ENCODE results near the gene CLIP2.

Gene CLIP2

GRCh38 chr7:74454021-74454924 lies 165.1 kb downstream of the CLIP2 start (continued):
- TF ChIP-seq ZNF623 (tag by site-specific recombination; IDR thresholded peaks at IDR 0.05) (no peak), TCF7L2 (IDR thresholded peaks at IDR 0.05; ENCODE audit: borderline replicate concordance, low read depth, low read length) (no peak), ZNF350 (tag by site-specific recombination; IDR thresholded peaks at IDR 0.05) (no peak), ZNF169 (tag by site-specific recombination; IDR thresholded peaks at IDR 0.05) (no peak), ZNF701 (tag by site-specific recombination; IDR thresholded peaks at IDR 0.05) (no peak), ZNF549 (tag by site-specific recombination; IDR thresholded peaks at IDR 0.05) (no peak), ZNF140 (tag by site-specific recombination; IDR thresholded peaks at IDR 0.05) (no peak), ZFHX2 (tag by site-specific recombination; conservative IDR thresholded peaks at IDR 0.05) (peak; percentile 22; the same call in 1 of the 2 replicates), ZNF19 (tag by site-specific recombination; IDR thresholded peaks at IDR 0.05; ENCODE audit: low read depth) (no peak), ZNF791 (tag by site-specific recombination; IDR thresholded peaks at IDR 0.05) (no peak), ZNF341 (tag by site-specific recombination; IDR thresholded peaks at IDR 0.05; ENCODE audit: low read depth) (peak; percentile 86), ZBTB6 (tag by site-specific recombination; IDR thresholded peaks at IDR 0.05) (no peak)

- ChIA-PET POLR2A (no interaction called here), CTCF (interaction anchor here (1.7 kb wide), 1 partner anchor 112 kb away, joined by 5 read pairs; no protein-coding TSS in a partner anchor)
- TF ChIP-seq ZNF341 (tag by site-specific recombination; IDR thresholded peaks at IDR 0.05; ENCODE audit: low read depth) (peak; percentile 54), ZNF626 (tag by site-specific recombination; IDR thresholded peaks at IDR 0.05) (no peak), CTCF (tag by site-specific recombination; IDR thresholded peaks at IDR 0.05) (no peak), ZNF132 (tag by site-specific recombination; IDR thresholded peaks at IDR 0.05; ENCODE audit: borderline replicate concordance) (no peak)
- H3K27ac ChIP-seq (ENCODE audit: extremely low read depth, low read depth, low read length): peak overlapping the region; percentile 70; the same call in 1 of the 2 replicates
- peak overlapping the region; percentile 66 for H3K4me3 ChIP-seq (ENCODE audit: low read depth, low read length)
- H3K9me3 ChIP-seq (ENCODE audit: control insufficient read depth, insufficient read depth, low read depth, low read length): no peaks in the 10 kb centered on the region
- H3K36me3 ChIP-seq (ENCODE audit: control insufficient read depth in 2 of 2, insufficient read depth in 1 of 2, low read length in 2 of 2): no peaks in the 10 kb centered on the region; a peak in 1 of 3 replicates
- peaks cover 6% of the 10 kb centered on the region for H3K4me1 ChIP-seq (ENCODE audit: control insufficient read depth, insufficient read depth, low read length)
Measured at GRCh38 chr7:74454925-74455288, 165.7 kb downstream of the CLIP2 start.

- no peak overlapping the region for H3K4me3 ChIP-seq (ENCODE audit: low read depth, low read length)
- CTCF ChIA-PET: interaction anchor here (0.5 to 1.7 kb wide), 2 partner anchors 111 to 373 kb away, joined by 5 to 6 read pairs; no protein-coding TSS in a partner anchor
- TF ChIP-seq GLIS2 (tag by site-specific recombination; IDR thresholded peaks at IDR 0.05) (no peak), SP2 (tag by site-specific recombination; IDR thresholded peaks at IDR 0.05) (peak; percentile 7; the same call in 1 of the 2 replicates), ZNF488 (tag by site-specific recombination; IDR thresholded peaks at IDR 0.05) (no peak), ZNF449 (tag by site-specific recombination; IDR thresholded peaks at IDR 0.05) (no peak), ZNF585B (tag by site-specific recombination; IDR thresholded peaks at IDR 0.05) (no peak), GLI4 (tag by site-specific recombination; IDR thresholded peaks at IDR 0.05) (no peak), ZBTB21 (tag by site-specific recombination; IDR thresholded peaks at IDR 0.05) (no peak), ZNF654 (tag by site-specific recombination; IDR thresholded peaks at IDR 0.05; ENCODE audit: low read depth) (no peak)
Measured at GRCh38 chr7:74455291-74455804, 166.1 kb downstream of the CLIP2 start.

More at GRCh38 chr7:74455291-74455804, 166.1 kb downstream of the CLIP2 start:
- peak overlapping the region; percentile 34; the same call in 1 of the 2 replicates for H3K27ac ChIP-seq (ENCODE audit: extremely low read depth, low read depth, low read length)
- POLR2A ChIA-PET: no interaction called here
- H3K4me1 ChIP-seq (ENCODE audit: control insufficient read depth, insufficient read depth, low read length): peaks cover 6% of the 10 kb centered on the region
- no peaks in the 10 kb centered on the region for H3K9me3 ChIP-seq (ENCODE audit: control insufficient read depth, insufficient read depth, low read depth, low read length)
- H3K36me3 ChIP-seq (ENCODE audit: control insufficient read depth in 2 of 2, insufficient read depth in 1 of 2, low read length in 2 of 2): no peaks in the 10 kb centered on the region; a peak in 1 of 3 replicates

Measured in HEK293 (cell line).